Skeletal muscle tissue (tissue), 4 donors: ENCODE measurements around the gene FRY. TPM values are rescaled to one million over a fixed set of nuclear protein-coding genes. Genes with fewer than 3 reads are reported as not detected.

ENCODE experiments used
- H3K27ac ChIP-seq: one replicate; pipeline ENCODE4 v1.7.0; 2013; ENCODE audit warnings: mild to moderate bottlenecking, low read depth, low read length, inconsistent platforms
- H3K27me3 ChIP-seq, 3 donors: one replicate each; pipeline ENCODE4 v1.7.0; 2013; ENCODE audit warnings: low read length in 3 of 3; ENCODE audit not compliant: control insufficient read depth in 3 of 3, insufficient read depth in 3 of 3
- H3K36me3 ChIP-seq, 3 donors: one replicate each; pipeline ENCODE4 v1.7.0; 2013; ENCODE audit warnings: low read length in 3 of 3; ENCODE audit not compliant: control insufficient read depth in 3 of 3, insufficient read depth in 3 of 3
- H3K4me1 ChIP-seq, 3 donors: one replicate each; pipeline ENCODE4 v1.7.0; 2013; ENCODE audit warnings: low read length in 3 of 3, mild to moderate bottlenecking in 3 of 3; ENCODE audit not compliant: control insufficient read depth in 3 of 3, insufficient read depth in 3 of 3
- H3K4me3 ChIP-seq, 3 donors: one replicate each; pipeline ENCODE4 v1.7.0; 2013; ENCODE audit warnings: low read length in 3 of 3
- H3K9ac ChIP-seq, 3 donors: one replicate each; pipeline ENCODE4 v1.7.0; 2013; ENCODE audit warnings: low read length in 3 of 3, mild to moderate bottlenecking in 3 of 3, moderate library complexity in 2 of 3, low read depth in 1 of 3
- H3K9me3 ChIP-seq, 3 donors: one replicate each; pipeline ENCODE4 v1.7.0; 2013; ENCODE audit warnings: low read length in 3 of 3; ENCODE audit not compliant: control insufficient read depth in 3 of 3
- total RNA-seq: library from RNA; depleted of rRNA; stranded (reverse); fragments of >200 nt; gene quantifications from one replicate; pipeline ENCODE4 v1.2.3, GENCODE V29; 2014
- donor health status: Osteomylitis.

FRY gene
- total RNA-seq, 1 donor from 2014 or later, result 59.0 TPM

DNA sequence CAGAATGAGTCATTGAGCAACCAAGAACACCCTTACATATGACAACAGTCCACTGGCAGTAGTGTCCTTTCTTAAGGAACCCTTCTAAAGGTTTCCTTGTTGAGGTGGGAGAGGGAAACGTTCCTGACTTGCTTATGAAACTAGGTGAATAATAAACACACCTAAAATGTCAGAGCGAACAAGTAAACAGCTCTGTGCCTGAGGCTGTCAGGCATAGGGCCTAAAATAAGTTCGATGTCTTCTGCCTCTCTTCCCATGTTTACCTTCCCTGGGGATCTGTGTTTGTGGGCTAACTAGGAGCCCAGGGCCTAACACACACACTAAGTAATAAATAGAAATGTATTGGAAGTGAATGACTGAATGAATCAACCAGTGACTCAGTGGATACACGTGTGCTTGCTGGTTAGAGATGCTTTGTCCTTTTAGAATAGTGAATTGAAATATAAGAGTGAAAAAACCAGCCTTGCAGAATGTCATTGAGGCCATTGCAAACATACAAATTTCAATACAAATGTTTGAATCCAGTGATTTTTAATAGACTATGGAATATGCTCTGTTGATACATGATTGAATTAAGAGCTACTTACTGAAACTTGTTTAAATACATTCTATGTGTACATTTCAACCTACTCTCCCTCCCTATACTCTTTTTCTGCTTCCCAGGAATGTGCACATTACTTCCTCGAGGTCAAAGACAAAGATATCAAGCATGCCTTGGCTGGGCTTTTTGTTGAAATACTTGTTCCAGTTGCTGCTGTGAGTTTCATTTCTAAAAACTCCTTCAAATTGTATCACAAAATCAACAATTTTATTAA is 102.9 kb downstream of the FRY start:
- Histone ChIP-seq H3K4me3 (no peak overlapping the region), H3K27ac (no peak overlapping the region), H3K4me1 (peaks cover 0 to 3% (median 0%) of the 10 kb centered on the region in 3 donors), H3K9me3 (no peaks in the 10 kb centered on the region), H3K9ac (peak overlapping the region in 1 of 3 donors; percentile 16), H3K27me3 (no peaks in the 10 kb centered on the region), H3K36me3 (peaks cover 0 to 11% (median 6%) of the 10 kb centered on the region in 3 donors)

DNA sequence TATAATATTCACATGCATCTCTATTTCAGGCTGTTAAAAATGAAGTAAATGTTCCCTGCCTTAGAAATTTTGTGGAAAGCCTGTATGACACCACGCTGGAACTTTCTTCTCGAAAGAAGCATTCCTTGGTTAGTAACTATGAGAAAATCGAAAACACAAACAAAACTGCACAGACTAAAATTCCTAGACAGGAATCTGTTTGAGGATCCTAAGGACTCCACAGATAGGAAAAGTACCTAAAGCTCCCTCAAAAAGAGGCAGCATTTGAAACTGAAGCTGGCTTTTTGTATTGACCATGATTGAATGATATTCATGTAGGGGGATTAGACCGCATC is 103.4 kb downstream of the FRY start:
- H3K4me1 ChIP-seq, result peaks cover 0 to 3% (median 0%) of the 10 kb centered on the region in 3 donors
- H3K36me3 ChIP-seq, result peaks cover 0 to 11% (median 6%) of the 10 kb centered on the region in 3 donors
- H3K27me3 ChIP-seq, result no peaks in the 10 kb centered on the region
- peak overlapping the region; percentile 16 for H3K27ac ChIP-seq
- no peak overlapping the region for H3K4me3 ChIP-seq
- H3K9ac ChIP-seq, result no peak overlapping the region
- H3K9me3 ChIP-seq, result no peaks in the 10 kb centered on the region

DNA sequence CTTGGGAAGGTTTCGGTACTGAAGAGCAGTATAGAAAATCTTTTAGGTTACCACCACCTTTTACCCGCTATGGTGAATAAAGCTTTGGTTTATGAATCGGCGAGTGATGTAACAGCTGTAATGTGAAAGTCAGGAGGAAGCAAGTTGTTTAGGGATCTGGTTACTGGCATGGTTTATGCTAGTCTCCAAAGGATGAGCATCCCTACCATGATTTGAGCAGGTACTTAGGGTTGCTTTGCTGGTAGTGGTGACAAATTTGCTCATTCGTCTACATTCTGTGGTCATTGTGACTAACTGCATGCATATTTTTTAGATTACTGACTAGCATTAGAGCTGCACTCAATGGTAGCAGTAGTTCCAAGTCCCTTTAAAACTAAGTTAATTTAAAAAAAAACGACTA is 104.1 kb downstream of the FRY start:
- Histone ChIP-seq H3K27ac (no peak overlapping the region), H3K9ac (no peak overlapping the region), H3K9me3 (no peaks in the 10 kb centered on the region), H3K27me3 (no peaks in the 10 kb centered on the region), H3K36me3 (peaks cover 0 to 11% (median 6%) of the 10 kb centered on the region in 3 donors), H3K4me1 (peaks cover 0 to 3% (median 0%) of the 10 kb centered on the region in 3 donors), H3K4me3 (no peak overlapping the region)

DNA sequence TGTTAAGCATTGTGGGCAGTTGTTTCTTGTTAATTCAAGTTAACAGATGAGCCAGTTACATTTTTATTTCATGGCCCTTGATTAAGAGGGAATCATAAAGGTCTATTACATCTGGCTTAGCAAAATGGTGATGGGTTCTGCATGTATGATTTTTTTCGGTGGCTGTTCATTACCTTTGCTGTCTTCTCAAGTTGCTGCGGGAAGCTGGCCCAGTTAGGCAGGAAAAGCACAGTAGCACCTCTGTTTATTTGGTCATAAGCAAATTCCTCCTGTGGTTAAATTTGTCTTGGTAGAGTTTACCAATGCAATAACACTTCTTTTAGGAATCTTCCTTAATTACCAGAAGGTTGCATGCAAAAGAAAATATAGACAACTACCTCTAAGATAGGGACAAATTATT is 104.5 kb downstream of the FRY start:
- H3K27me3 ChIP-seq, result no peaks in the 10 kb centered on the region
- H3K4me1 ChIP-seq, result peaks cover 0 to 3% (median 0%) of the 10 kb centered on the region in 3 donors
- H3K9ac ChIP-seq, result no peak overlapping the region
- peaks cover 0 to 11% (median 6%) of the 10 kb centered on the region in 3 donors for H3K36me3 ChIP-seq
- H3K9me3 ChIP-seq, result no peaks in the 10 kb centered on the region
- no peak overlapping the region for H3K27ac ChIP-seq
- H3K4me3 ChIP-seq, result no peak overlapping the region

DNA sequence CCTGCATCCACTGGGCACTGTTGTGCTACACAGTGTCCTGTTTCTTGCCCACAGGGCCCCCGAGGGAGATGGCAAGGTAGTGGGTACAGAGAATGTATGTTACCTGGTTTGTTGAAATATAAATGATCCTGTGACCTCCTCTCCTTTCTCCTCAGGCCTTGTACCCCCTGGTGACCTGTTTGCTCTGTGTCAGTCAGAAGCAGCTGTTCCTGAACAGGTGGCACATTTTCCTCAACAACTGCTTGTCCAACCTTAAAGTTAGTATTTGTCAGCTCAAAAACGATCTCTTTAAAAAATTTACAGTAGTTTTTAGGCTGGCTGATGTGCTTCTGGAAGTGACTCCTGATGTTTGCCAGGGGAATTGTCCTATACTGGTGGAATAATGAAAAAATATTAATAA is 105.1 kb downstream of the FRY start:
- no peak overlapping the region for H3K4me3 ChIP-seq
- peaks cover 0 to 3% (median 0%) of the 10 kb centered on the region in 3 donors for H3K4me1 ChIP-seq
- no peak overlapping the region for H3K27ac ChIP-seq
- H3K36me3 ChIP-seq, result peaks cover 0 to 8% (median 6%) of the 10 kb centered on the region in 3 donors
- no peaks in the 10 kb centered on the region for H3K9me3 ChIP-seq
- H3K27me3 ChIP-seq, result no peaks in the 10 kb centered on the region
- no peak overlapping the region for H3K9ac ChIP-seq

DNA sequence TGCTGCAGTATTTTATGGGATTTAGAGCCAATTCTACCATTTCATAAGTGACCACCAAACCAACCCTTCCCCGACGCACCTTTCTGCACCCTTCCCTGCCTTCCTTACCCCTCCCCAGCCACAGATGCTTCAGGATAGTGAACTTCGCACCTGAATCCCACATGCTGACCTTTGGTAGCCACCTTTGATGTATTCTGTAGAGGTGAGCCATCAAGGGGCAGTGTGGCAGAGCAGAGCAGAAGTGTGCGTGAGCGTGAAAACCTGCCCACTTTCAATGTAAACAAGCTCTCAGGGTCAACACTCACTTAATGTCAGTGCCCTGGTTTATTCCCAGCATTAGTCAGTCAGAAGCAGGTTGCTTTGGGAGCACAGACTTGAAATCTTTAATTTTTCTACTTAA is 107.7 kb downstream of the FRY start:
- H3K27me3 ChIP-seq, result no peaks in the 10 kb centered on the region
- H3K36me3 ChIP-seq, result peaks cover 0 to 8% (median 6%) of the 10 kb centered on the region in 3 donors
- H3K9me3 ChIP-seq, result no peaks in the 10 kb centered on the region
- H3K4me1 ChIP-seq, result peaks cover 0 to 2% (median 0%) of the 10 kb centered on the region in 3 donors
- H3K27ac ChIP-seq, result no peak overlapping the region
- no peak overlapping the region for H3K4me3 ChIP-seq
- no peak overlapping the region for H3K9ac ChIP-seq

DNA sequence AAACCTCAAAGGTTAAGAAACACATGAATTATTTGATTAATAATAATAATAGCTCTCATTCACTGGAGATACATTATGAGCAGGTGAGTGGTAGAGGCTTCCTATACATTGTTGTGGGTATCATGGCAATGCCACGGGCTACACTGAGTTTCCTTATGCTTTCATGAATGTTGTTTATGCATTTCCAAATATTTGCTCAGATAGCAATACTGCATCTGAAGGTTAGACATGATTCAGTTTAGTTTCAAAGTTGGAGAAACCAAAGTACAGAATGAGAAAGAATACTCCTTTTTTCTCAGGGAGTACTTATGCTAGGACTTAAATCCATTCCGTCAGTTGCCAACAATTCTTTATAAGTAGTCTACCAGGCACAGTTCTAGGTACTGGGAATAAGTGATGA is 108.5 kb downstream of the FRY start:
- Histone ChIP-seq H3K27me3 (no peaks in the 10 kb centered on the region), H3K36me3 (peaks cover 0 to 8% (median 6%) of the 10 kb centered on the region in 3 donors), H3K9ac (no peak overlapping the region), H3K27ac (no peak overlapping the region), H3K4me3 (no peak overlapping the region), H3K4me1 (no peaks in the 10 kb centered on the region), H3K9me3 (no peaks in the 10 kb centered on the region)

DNA sequence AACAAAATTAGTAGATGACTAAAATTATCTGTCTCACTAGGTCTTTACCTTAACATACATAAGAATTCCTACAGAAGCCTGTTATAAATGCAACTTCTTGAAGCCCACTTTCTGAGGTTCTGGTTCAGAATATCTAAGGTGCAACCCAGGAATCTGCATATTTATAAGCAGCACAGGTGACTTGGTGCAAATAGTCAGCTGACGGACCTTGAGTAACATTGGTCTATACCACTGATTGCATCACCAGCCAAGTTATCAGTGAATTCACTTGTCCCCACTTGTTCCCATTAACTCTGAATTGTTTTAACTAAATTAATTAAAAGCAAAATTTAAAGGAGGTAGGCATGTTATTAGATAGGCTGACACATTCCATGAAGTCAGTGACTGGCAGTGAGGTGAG is 109.9 kb downstream of the FRY start:
- Histone ChIP-seq H3K9ac (no peak overlapping the region), H3K4me1 (no peaks in the 10 kb centered on the region), H3K27me3 (no peaks in the 10 kb centered on the region), H3K4me3 (no peak overlapping the region), H3K9me3 (no peaks in the 10 kb centered on the region), H3K27ac (no peak overlapping the region), H3K36me3 (peaks cover 0 to 8% (median 2%) of the 10 kb centered on the region in 3 donors)

DNA sequence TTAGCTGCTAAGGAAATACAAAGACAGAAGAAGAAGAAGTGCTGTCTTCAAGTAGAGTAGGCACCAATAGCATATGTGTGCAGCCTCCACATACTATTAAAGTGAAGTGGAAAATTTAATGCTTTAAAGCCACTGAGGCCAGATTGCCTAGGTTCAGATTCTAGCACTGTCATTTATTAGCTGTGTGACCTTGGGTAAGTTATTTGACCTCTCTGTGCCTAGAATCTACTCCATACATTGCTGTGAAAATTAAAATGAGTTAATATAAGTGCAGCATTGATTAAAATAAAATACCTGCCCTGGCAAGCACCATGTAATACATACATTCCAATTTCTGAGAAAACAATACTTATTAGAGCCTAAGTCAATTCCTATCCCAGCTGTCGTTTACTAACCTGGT is 110.5 kb downstream of the FRY start:
- Histone ChIP-seq H3K27me3 (no peaks in the 10 kb centered on the region), H3K4me1 (no peaks in the 10 kb centered on the region), H3K36me3 (peaks cover 0 to 10% (median 0%) of the 10 kb centered on the region in 3 donors), H3K27ac (no peak overlapping the region), H3K4me3 (no peak overlapping the region), H3K9ac (no peak overlapping the region), H3K9me3 (no peaks in the 10 kb centered on the region)

DNA sequence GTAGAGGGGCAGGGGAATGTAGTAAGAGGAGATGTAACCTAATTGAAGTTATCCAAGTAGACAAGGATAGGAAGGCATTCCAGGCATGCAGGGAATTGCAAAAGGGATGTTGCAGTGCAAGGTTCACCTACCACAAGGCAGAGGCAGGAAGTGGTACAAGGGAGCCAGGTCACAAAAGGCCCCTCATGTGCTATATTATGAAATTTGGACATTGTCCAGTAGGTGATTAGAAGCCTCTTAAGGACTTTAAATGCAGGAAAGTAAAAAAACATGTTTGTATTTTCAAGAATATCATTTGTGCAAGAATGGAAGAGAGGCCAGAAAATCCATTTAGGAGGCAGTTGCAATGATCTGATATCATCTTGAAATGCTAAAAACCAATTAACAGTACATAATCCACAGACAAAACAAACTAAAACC is 111.4 kb downstream of the FRY start:
- Histone ChIP-seq H3K36me3 (peaks cover 0 to 11% (median 0%) of the 10 kb centered on the region in 3 donors), H3K27ac (no peak overlapping the region), H3K4me1 (no peaks in the 10 kb centered on the region), H3K9me3 (no peaks in the 10 kb centered on the region), H3K9ac (no peak overlapping the region), H3K27me3 (no peaks in the 10 kb centered on the region), H3K4me3 (no peak overlapping the region)
